Fibroblast of villous mesenchyme (primary cell): Measurements from ENCODE around the gene KRT13. TPM values are rescaled to one million over a fixed set of nuclear protein-coding genes. Genes with fewer than 3 reads are reported as not detected.

Experiments used
- DNase-seq: peaks from one replicate; pipeline ENCODE4 v3.0.0-alpha.2; 2010; ENCODE audit warnings: low read depth
- H3K4me3 ChIP-seq: 2 replicates; pipeline ENCODE4 v1.5.1; 2011; ENCODE audit warnings: low read depth, mild to moderate bottlenecking, low read length
- CTCF ChIP-seq: IDR thresholded peaks from 2 replicates; pipeline ENCODE4 v1.5.1; 2012; ENCODE audit warnings: low read depth, mild to moderate bottlenecking, low read length; ENCODE audit not compliant: insufficient read depth
- total RNA-seq: library from RNA; depleted of rRNA; stranded (reverse); fragments of >200 nt; gene quantifications from 2 replicates; pipeline ENCODE4 v1.2.3, GENCODE V29; 2012

The KRT13 gene
- total RNA-seq, 1 donor = not detected

GRCh38 chr17:41480581-41480980 is 24.8 kb downstream of the KRT13 start:
- DNase-seq = no peak

GRCh38 chr17:41480136-41480535 is 25.3 kb downstream of the KRT13 start:
- no peak for TF ChIP-seq CTCF
- H3K4me3 ChIP-seq = no peak overlapping the region
- DNase-seq = no peak

More at GRCh38 chr17:41480581-41480980, 24.8 kb downstream of the KRT13 start:
- H3K4me3 ChIP-seq = no peak overlapping the region
- no peak for TF ChIP-seq CTCF

GRCh38 chr17:41478237-41478636 is 27.2 kb downstream of the KRT13 start:
- no peak for TF ChIP-seq CTCF
- no peak for DNase-seq
- no peak overlapping the region for H3K4me3 ChIP-seq

GRCh38 chr17:41476866-41477815 is 28.3 kb downstream of the KRT13 start:
- DNase-seq = no peak
- no peak overlapping the region for H3K4me3 ChIP-seq
- no peak for TF ChIP-seq CTCF

- no peak overlapping the region for H3K4me3 ChIP-seq
- no peak for DNase-seq
- no peak for TF ChIP-seq CTCF
Measured at GRCh38 chr17:41475421-41475820, 30.0 kb downstream of the KRT13 start.

GRCh38 chr17:41474863-41475262 is 30.5 kb downstream of the KRT13 start:
- TF ChIP-seq CTCF = no peak
- no peak for DNase-seq

More at GRCh38 chr17:41474863-41475262, 30.5 kb downstream of the KRT13 start:
- no peak overlapping the region for H3K4me3 ChIP-seq
